ENCODE measurements around the gene OMA1.

DNA sequence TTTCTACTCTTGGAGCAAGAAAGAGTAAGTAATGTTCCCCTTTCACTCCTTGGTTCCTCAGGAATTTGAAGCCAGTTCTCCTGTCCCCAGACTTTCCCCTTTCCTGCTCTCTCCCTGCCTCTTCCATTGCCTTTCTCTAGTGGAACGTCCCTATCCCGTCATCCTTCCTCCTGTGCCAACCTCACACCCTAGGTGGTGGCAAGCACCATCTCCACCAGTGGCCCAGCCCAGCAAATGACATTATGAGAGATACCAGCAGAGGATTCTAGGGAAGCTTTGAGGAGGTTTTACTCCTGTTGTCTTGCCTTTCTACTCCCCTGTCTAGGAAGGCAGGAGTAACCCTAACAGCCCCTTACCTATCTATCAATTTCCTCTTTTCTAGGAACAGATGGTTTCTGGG, 38.6 kb upstream of the OMA1 start:
- no peak for TF ChIP-seq CTCF (conservative IDR thresholded peaks at IDR 0.05; ENCODE audit: low read depth, low read length)
- no peak for TF ChIP-seq EZH2 (IDR thresholded peaks at IDR 0.05; ENCODE audit: borderline replicate concordance, low read depth, low read length, poor library complexity, severe bottlenecking)

Data from A673 (cell line).